ENCODE data around the gene CDK4.

The CDK4 gene

GRCh38 chr12:57755194-57755453 lies 3.0 kb upstream of the CDK4 start:
- no peak for DNase-seq

GRCh38 chr12:57754411-57755193 lies 2.5 kb upstream of the CDK4 start, which contains the start of gene MARCHF9:
Gene MARCHF9, plus strand, starts transcription at chr12:57755103. Its CDS starts 426 bp downstream, at chr12:57755529.
- DNase-seq, result peak; percentile 57

- no peak for DNase-seq
These were observed 1.7 kb upstream of the CDK4 start for GRCh38 chr12:57753756-57754337.

GRCh38 chr12:57752668-57753000 lies 524 bp upstream of the CDK4 start:
- DNase-seq, result no peak

GRCh38 chr12:57751432-57751787 lies 700 bp downstream of the CDK4 start:
- DNase-seq, result no peak

GRCh38 chr12:57750561-57751431 lies 1.3 kb downstream of the CDK4 start:
- no peak for DNase-seq

GRCh38 chr12:57749061-57749460 lies 3.0 kb downstream of the CDK4 start:
- no peak for DNase-seq

GRCh38 chr12:57746025-57746424 lies 6.1 kb downstream of the CDK4 start:
- no peak for DNase-seq

GRCh38 chr12:57745485-57745881 lies 6.6 kb downstream of the CDK4 start:
- no peak for DNase-seq

- DNase-seq, result peak; percentile 98
These were observed 7.2 kb downstream of the CDK4 start, which contains the start of gene TSPAN31 for GRCh38 chr12:57744777-57745484. Gene TSPAN31, plus strand, starts transcription at chr12:57745039. Its CDS starts 116 bp downstream, at chr12:57745155.

- DNase-seq, result peak; percentile 94
These were observed 7.8 kb downstream of the CDK4 start for GRCh38 chr12:57744194-57744776.

GRCh38 chr12:57743769-57744168 lies 8.3 kb downstream of the CDK4 start:
- no peak for DNase-seq

GRCh38 chr12:57741844-57742738 lies 10.0 kb downstream of the CDK4 start:
- DNase-seq, result no peak

GRCh38 chr12:57741413-57741789 lies 10.7 kb downstream of the CDK4 start:
- DNase-seq, result no peak

GRCh38 chr12:57740656-57741412 lies 11.3 kb downstream of the CDK4 start:
- DNase-seq, result no peak

GRCh38 chr12:57739914-57740538 lies 12.1 kb downstream of the CDK4 start:
- DNase-seq, result no peak

- DNase-seq, result no peak
These were observed 12.7 kb downstream of the CDK4 start for GRCh38 chr12:57739387-57739786.

GRCh38 chr12:57738661-57739237 lies 13.4 kb downstream of the CDK4 start, which contains the start of gene AGAP2:
Gene AGAP2, minus strand, starts transcription at chr12:57738742. Its CDS starts 496 bp downstream, at chr12:57738246.
- no peak for DNase-seq

- DNase-seq, result no peak
These were observed 14.3 kb downstream of the CDK4 start for GRCh38 chr12:57737467-57738460.

Measured in NCI-H2107 (cell line).